ENCODE measurements around the gene MAS1. TPM values are rescaled to one million over a fixed set of nuclear protein-coding genes. Genes with fewer than 3 reads are reported as not detected.

MAS1 gene
- total and polyA plus RNA-seq, 2 of the 13 experiments (the other 11 are each of a cell fraction or from before 2014, with no cell fraction given), result not detected

DNA sequence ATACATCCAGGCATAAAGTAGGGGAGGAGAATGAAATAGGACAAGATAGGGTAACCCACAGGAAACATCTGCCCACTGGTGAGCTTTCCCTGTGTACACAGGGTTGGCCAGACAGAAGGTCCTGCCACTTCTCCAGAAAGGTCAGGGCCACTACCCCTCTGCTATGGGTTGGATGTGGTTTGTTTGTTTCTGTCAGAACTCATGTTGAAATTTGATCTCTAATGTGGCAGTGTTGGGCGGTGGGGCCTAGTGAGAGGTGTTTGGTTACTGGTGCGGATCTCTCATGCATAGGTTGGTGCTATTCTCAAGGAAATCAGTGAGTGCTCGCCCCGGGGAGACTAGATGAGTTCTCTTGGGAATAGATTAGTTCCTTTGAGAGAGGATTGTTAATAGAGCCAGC lies 15.6 kb upstream of the MAS1 start (continued):
- TF ChIP-seq, protein P1, sequence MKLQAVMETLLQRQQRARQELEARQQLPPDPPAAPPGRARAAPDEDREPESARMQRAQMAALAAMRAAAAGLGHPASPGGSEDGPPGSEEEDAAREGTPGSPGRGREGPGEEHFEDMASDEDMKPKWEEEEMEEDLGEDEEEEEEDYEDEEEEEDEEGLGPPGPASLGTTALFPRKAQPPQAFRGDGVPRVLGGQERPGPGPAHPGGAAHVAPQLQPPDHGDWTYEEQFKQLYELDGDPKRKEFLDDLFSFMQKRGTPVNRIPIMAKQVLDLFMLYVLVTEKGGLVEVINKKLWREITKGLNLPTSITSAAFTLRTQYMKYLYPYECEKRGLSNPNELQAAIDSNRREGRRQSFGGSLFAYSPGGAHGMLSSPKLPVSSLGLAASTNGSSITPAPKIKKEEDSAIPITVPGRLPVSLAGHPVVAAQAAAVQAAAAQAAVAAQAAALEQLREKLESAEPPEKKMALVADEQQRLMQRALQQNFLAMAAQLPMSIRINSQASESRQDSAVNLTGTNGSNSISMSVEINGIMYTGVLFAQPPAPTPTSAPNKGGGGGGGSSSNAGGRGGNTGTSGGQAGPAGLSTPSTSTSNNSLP (IDR thresholded peaks at IDR 0.05; ENCODE audit: low read depth, low read length), result peak; percentile 16; the same call in 1 of the 2 replicates
- TF ChIP-seq THYN1 (CRISPR knock-in tag; IDR thresholded peaks at IDR 0.05; ENCODE audit: borderline replicate concordance, low read depth) (no peak), ADNP (CRISPR knock-in tag; IDR thresholded peaks at IDR 0.05) (no peak), ZNF646 (CRISPR knock-in tag; IDR thresholded peaks at IDR 0.05) (no peak), ETV5 (CRISPR knock-in tag; IDR thresholded peaks at IDR 0.05; ENCODE audit: borderline replicate concordance) (no peak; the same call in 1 of the 2 replicates), NFKBIZ (CRISPR knock-in tag; IDR thresholded peaks at IDR 0.05) (no peak), ZBTB20 (CRISPR knock-in tag; IDR thresholded peaks at IDR 0.05; ENCODE audit: borderline replicate concordance, low read depth) (no peak), HMGXB4 (CRISPR knock-in tag; IDR thresholded peaks at IDR 0.05; ENCODE audit: borderline replicate concordance in 1 of 2, low read depth in 1 of 2) (0 out of 4 replicates have a peak, but pooled peaks of 1 of the 2 experiments have one; percentile 33)

Data from HepG2 (cell line).